Neutrophil (primary cell): Measurements from ENCODE around the gene FEN1.

Experiments
- H3K27ac ChIP-seq: fragments of 200-600 bp; sonication (generic); 2 replicates; pipeline ENCODE4 v1.5.1; 2016; ENCODE audit warnings: mild to moderate bottlenecking, moderate library complexity
- H3K27me3 ChIP-seq: fragments of 200-600 bp; sonication (generic); 2 replicates; pipeline ENCODE4 v1.6.0; 2016; ENCODE audit warnings: mild to moderate bottlenecking
- H3K36me3 ChIP-seq: fragments of 200-600 bp; sonication (generic); 2 replicates; pipeline ENCODE4 v1.5.1; 2017
- H3K4me1 ChIP-seq, 2 experiments: fragments of 200-600 bp in 1 of 2; sonication (generic) in 1 of 2; 1 replicate in 1 of 2; 2 replicates in 1 of 2; pipeline versions ENCODE4 v1.5.1 to v1.6.1; 2013 to 2016; ENCODE audit warnings: low read depth in 1 of 2, low read length in 1 of 2, mild to moderate bottlenecking in 1 of 2, moderate library complexity in 1 of 2; ENCODE audit not compliant: control insufficient read depth in 1 of 2, insufficient read depth in 1 of 2
- H3K4me3 ChIP-seq, 2 experiments: fragments of 200-600 bp in 1 of 2; sonication (generic) in 1 of 2; 1 replicate in 1 of 2; 2 replicates in 1 of 2; pipeline ENCODE4 v1.5.1; 2013 to 2016; ENCODE audit warnings: low read depth in 1 of 2, low read length in 1 of 2, mild to moderate bottlenecking in 1 of 2, moderate library complexity in 1 of 2
- H3K9me3 ChIP-seq: fragments of 200-600 bp; sonication (generic); 2 replicates; pipeline ENCODE4 v1.5.1; 2016
- CTCF ChIP-seq: fragments of 200-600 bp; sonication (generic); IDR thresholded peaks from 2 replicates; pipeline ENCODE4 v1.5.1; 2016; ENCODE audit warnings: antibody characterized with exemption

FEN1 gene

DNA sequence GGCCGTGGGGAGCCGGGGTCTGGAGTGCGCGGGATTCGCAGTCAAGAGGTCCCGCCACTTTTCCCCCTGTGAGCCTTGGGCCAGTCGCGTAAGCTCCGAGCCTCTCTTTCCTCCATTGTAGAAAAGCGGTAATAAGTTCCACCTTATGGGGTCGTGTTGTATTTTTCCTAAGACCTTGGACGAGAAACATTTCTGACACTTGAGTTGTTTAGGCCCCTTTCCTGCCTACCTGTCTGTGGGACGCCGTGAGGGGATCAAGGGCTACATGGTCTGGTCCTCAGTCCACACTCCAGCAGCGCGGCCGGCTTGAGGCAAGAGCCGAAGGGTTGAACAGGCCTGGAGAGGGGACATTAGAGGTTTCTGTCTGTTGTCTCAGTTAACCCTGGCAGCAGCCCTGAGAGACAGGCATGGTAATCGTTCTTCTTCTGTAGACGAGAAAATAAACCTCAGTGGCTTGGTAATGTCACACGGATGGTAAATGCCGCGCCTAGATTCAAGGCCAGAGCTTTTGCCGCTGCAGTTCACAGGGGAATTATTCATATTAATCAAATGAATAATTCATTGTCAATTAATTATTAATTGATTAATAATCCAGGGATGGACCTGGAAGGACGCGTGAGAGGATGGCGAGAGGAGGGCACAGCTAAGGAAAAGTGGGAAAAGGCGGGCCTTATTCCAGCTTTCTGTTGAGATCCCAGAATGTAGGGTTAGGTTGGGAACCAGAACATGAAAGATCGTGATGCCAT lies 545 bp downstream of the FEN1 start:
- Histone ChIP-seq H3K4me3 (peak overlapping the region; percentile 73 to 89), H3K27me3 (no peaks in the 10 kb centered on the region), H3K27ac (peak overlapping the region; percentile 94), H3K9me3 (no peaks in the 10 kb centered on the region), H3K36me3 (peaks cover 22% of the 10 kb centered on the region), H3K4me1 (peaks cover 15 to 18% of the 10 kb centered on the region in 2 experiments)
- TF ChIP-seq CTCF, result no peak

DNA sequence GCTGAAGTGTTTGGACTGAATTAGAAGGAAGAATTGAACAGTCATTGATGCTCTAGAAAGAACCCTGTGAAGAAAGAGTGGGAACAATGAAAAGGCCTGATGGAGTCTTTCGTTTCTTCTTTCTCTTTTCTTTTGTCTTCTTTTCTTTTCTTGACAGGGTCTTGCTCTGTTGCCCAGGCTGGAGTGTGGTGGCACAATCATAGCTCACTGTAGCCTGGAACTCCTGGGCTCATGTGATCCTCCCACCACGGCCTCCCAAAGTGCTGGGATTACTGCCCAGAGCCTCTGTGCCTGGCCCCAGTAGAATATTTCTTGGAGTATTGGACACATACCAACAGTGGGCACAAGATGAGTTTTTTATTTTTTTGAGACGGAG lies 1.1 kb downstream of the FEN1 start:
- TF ChIP-seq CTCF, result no peak
- Histone ChIP-seq H3K9me3 (no peaks in the 10 kb centered on the region), H3K36me3 (peaks cover 16% of the 10 kb centered on the region), H3K4me1 (peaks cover 15 to 18% of the 10 kb centered on the region in 2 experiments), H3K27me3 (no peaks in the 10 kb centered on the region), H3K4me3 (no peak overlapping the region), H3K27ac (no peak overlapping the region)

DNA sequence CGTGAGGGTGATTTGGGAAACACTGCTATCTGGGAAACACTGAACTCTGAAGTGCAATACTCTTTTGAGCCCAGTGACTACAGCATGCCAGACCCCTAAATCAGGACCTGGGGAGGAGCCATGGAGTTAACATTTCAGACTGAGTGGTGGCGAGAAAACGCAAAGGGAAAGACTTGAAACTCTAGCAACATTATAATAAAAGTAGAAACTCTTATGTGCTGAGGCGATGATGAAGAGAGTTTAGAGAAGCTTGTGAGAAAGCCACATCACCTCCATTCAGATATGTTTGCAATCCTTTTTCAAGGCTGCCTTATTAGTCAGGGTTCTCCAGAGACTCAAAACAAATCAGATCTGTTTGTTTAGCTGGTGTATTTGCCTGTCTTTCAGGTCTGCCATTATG lies 1.9 kb downstream of the FEN1 start:
- no peaks in the 10 kb centered on the region for H3K9me3 ChIP-seq
- no peak overlapping the region for H3K4me3 ChIP-seq
- peaks cover 15 to 18% of the 10 kb centered on the region in 2 experiments for H3K4me1 ChIP-seq
- no peak for TF ChIP-seq CTCF
- no peak overlapping the region for H3K27ac ChIP-seq
- no peaks in the 10 kb centered on the region for H3K27me3 ChIP-seq
- H3K36me3 ChIP-seq, result peaks cover 9% of the 10 kb centered on the region

- TF ChIP-seq CTCF, result no peak
- Histone ChIP-seq H3K27ac (no peak overlapping the region), H3K36me3 (no peaks in the 10 kb centered on the region), H3K9me3 (no peaks in the 10 kb centered on the region), H3K4me1 (peaks cover 15 to 18% of the 10 kb centered on the region in 2 experiments), H3K27me3 (no peaks in the 10 kb centered on the region), H3K4me3 (no peak overlapping the region)
Observed at GRCh38 chr11:61795459-61795858, 2.7 kb downstream of the FEN1 start.

GRCh38 chr11:61795876-61796526 lies 3.3 kb downstream of the FEN1 start:
- H3K4me3 ChIP-seq, result no peak overlapping the region
- TF ChIP-seq CTCF, result no peak
- H3K27ac ChIP-seq, result no peak overlapping the region
- no peaks in the 10 kb centered on the region for H3K9me3 ChIP-seq
- H3K4me1 ChIP-seq, result peaks cover 15 to 18% of the 10 kb centered on the region in 2 experiments
- H3K36me3 ChIP-seq, result no peaks in the 10 kb centered on the region
- H3K27me3 ChIP-seq, result no peaks in the 10 kb centered on the region
